H9 (cell line): Measurements from ENCODE around the gene TPD52L2. TPM values are rescaled to one million over a fixed set of nuclear protein-coding genes. Genes with fewer than 3 reads are reported as not detected.

Source experiments
- DNase-seq: peaks from one replicate; pipeline ENCODE4 v3.0.0-alpha.2; 2017
- H2AFZ ChIP-seq: one replicate; pipeline ENCODE4 v1.6.1; 2013; ENCODE audit warnings: mild to moderate bottlenecking, low read length, control low read depth, moderate library complexity
- H2AK5ac ChIP-seq: 2 replicates; pipeline ENCODE4 v1.6.1; 2013; ENCODE audit warnings: low read length, control low read depth, mixed read lengths; ENCODE audit not compliant: insufficient read length
- H2BK120ac ChIP-seq: one replicate; pipeline ENCODE4 v1.6.1; 2013; ENCODE audit warnings: low read depth, mild to moderate bottlenecking, low read length, control low read depth, inconsistent platforms; ENCODE audit not compliant: poor library complexity, severe bottlenecking
- H2BK12ac ChIP-seq: 2 replicates; pipeline ENCODE4 v1.6.1; 2013; ENCODE audit warnings: low read length, control low read depth, mixed read lengths, low read depth; ENCODE audit not compliant: insufficient read length
- H2BK15ac ChIP-seq: 2 replicates; pipeline ENCODE4 v1.6.1; 2013; ENCODE audit warnings: low read depth, low read length, control low read depth
- H2BK20ac ChIP-seq: one replicate; pipeline ENCODE4 v1.6.1; 2013; ENCODE audit warnings: low read depth, mild to moderate bottlenecking, low read length, control low read depth, inconsistent platforms; ENCODE audit not compliant: poor library complexity, severe bottlenecking
- H2BK5ac ChIP-seq: 2 replicates; pipeline ENCODE4 v1.6.1; 2013; ENCODE audit warnings: low read length, control low read depth, mixed read lengths; ENCODE audit not compliant: insufficient read length
- H3K14ac ChIP-seq: 2 replicates; pipeline ENCODE4 v1.6.1; 2013; ENCODE audit warnings: low read length, control low read depth; ENCODE audit not compliant: insufficient read depth
- H3K18ac ChIP-seq: 2 replicates; pipeline ENCODE4 v1.6.1; 2013; ENCODE audit warnings: low read depth, mild to moderate bottlenecking, mixed read lengths, low read length, control low read depth; ENCODE audit not compliant: insufficient read length
- H3K23ac ChIP-seq: 2 replicates; pipeline ENCODE4 v1.6.1; 2013; ENCODE audit warnings: low read length, control low read depth, mixed read lengths, low read depth; ENCODE audit not compliant: insufficient read length
- H3K23me2 ChIP-seq: 2 replicates; pipeline ENCODE4 v1.6.1; 2013; ENCODE audit warnings: low read depth, mild to moderate bottlenecking, mixed read lengths, low read length, control low read depth; ENCODE audit not compliant: insufficient read length, poor library complexity, severe bottlenecking
- H3K27ac ChIP-seq: 2 replicates; pipeline ENCODE4 v1.5.1; 2013; ENCODE audit warnings: low read length, control low read depth, mixed read lengths, low read depth; ENCODE audit not compliant: insufficient read length
- H3K27me3 ChIP-seq: 2 replicates; pipeline ENCODE4 v1.6.1; 2013; ENCODE audit warnings: low read length, control low read depth, inconsistent platforms; ENCODE audit not compliant: insufficient read depth
- H3K4ac ChIP-seq: 2 replicates; pipeline ENCODE4 v1.6.1; 2013; ENCODE audit warnings: low read depth, mild to moderate bottlenecking, control low read depth, inconsistent platforms, low read length, moderate library complexity
- H3K4me1 ChIP-seq: 2 replicates; pipeline ENCODE4 v1.6.1; 2013; ENCODE audit warnings: low read length, control low read depth, inconsistent platforms; ENCODE audit not compliant: insufficient read depth
- H3K4me2 ChIP-seq: 2 replicates; pipeline ENCODE4 v1.6.1; 2013; ENCODE audit warnings: low read length, control low read depth, mixed read lengths; ENCODE audit not compliant: insufficient read length, insufficient read depth
- H3K56ac ChIP-seq: 2 replicates; pipeline ENCODE4 v1.6.1; 2013; ENCODE audit warnings: low read depth, mild to moderate bottlenecking, mixed read lengths, low read length, control low read depth; ENCODE audit not compliant: insufficient read length
- H3K79me1 ChIP-seq: 2 replicates; pipeline ENCODE4 v1.6.1; 2013; ENCODE audit warnings: low read depth, mild to moderate bottlenecking, moderate library complexity, low read length, control low read depth, inconsistent platforms; ENCODE audit not compliant: insufficient read depth, poor library complexity, severe bottlenecking
- H3K79me2 ChIP-seq: 2 replicates; pipeline ENCODE4 v1.6.1; 2013; ENCODE audit warnings: low read length, control low read depth, inconsistent platforms; ENCODE audit not compliant: insufficient read depth
- H3K9ac ChIP-seq: 2 replicates; pipeline ENCODE4 v1.6.1; 2013; ENCODE audit warnings: low read length, control low read depth, mixed read lengths; ENCODE audit not compliant: insufficient read length; ENCODE audit errors: extremely low read depth
- H3K9me3 ChIP-seq: one replicate; pipeline ENCODE4 v1.6.1; 2013; ENCODE audit warnings: low read depth, low read length, inconsistent platforms; ENCODE audit not compliant: control insufficient read depth
- H3T11ph ChIP-seq: one replicate; pipeline ENCODE4 v1.6.1; 2013; ENCODE audit warnings: mild to moderate bottlenecking, low read length, control low read depth, inconsistent platforms
- H4K20me1 ChIP-seq: one replicate; pipeline ENCODE4 v1.6.1; 2013; ENCODE audit not compliant: control insufficient read depth, insufficient read length, insufficient read depth
- H4K5ac ChIP-seq: 2 replicates; pipeline ENCODE4 v1.6.1; 2013; ENCODE audit warnings: low read depth, mild to moderate bottlenecking, mixed read lengths, low read length, control low read depth; ENCODE audit not compliant: insufficient read length
- H4K8ac ChIP-seq: replicated peaks from 2 replicates; pipeline ENCODE4 v1.6.1; 2013; ENCODE audit warnings: low read length, control low read depth, mixed read lengths, low read depth; ENCODE audit not compliant: insufficient read length
- H4K91ac ChIP-seq: 2 replicates; pipeline ENCODE4 v1.6.1; 2013; ENCODE audit warnings: low read depth, mild to moderate bottlenecking, moderate library complexity, mixed read lengths, low read length, control low read depth; ENCODE audit not compliant: insufficient read length
- H3K27ac Mint-ChIP-seq, 3 experiments: 2 replicates in 2 of 3; 3 replicates in 1 of 3; pipeline ENCODE4 v1.8.0; 2020 to 2021; ENCODE audit warnings: mixed read lengths in 3 of 3, mild to moderate bottlenecking in 1 of 3, moderate library complexity in 1 of 3
- H3K27me3 Mint-ChIP-seq: 2 replicates; pipeline ENCODE4 v1.8.0; 2021; ENCODE audit warnings: low read depth, mild to moderate bottlenecking, moderate library complexity, mixed read lengths
- H3K36me3 Mint-ChIP-seq, 3 experiments: 2 replicates in 2 of 3; 3 replicates in 1 of 3; pipeline ENCODE4 v1.8.0; 2020 to 2021; ENCODE audit warnings: low read depth in 3 of 3, mixed read lengths in 3 of 3; ENCODE audit not compliant: insufficient read depth in 1 of 3
- H3K4me1 Mint-ChIP-seq, 2 experiments: 2 replicates each; pipeline ENCODE4 v1.8.0; 2020; ENCODE audit warnings: mixed read lengths in 2 of 2
- H3K4me3 Mint-ChIP-seq, 2 experiments: 2 replicates in 1 of 2; 3 replicates in 1 of 2; pipeline ENCODE4 v1.8.0; 2020 to 2021; ENCODE audit warnings: mild to moderate bottlenecking in 2 of 2, mixed read lengths in 2 of 2, moderate library complexity in 1 of 2
- H3K9me3 Mint-ChIP-seq, 2 experiments: 2 replicates in 1 of 2; 3 replicates in 1 of 2; pipeline ENCODE4 v1.8.0; 2020; ENCODE audit warnings: mild to moderate bottlenecking in 2 of 2, mixed read lengths in 2 of 2, moderate library complexity in 1 of 2
- WGBS: extraction: QIAGEN DNeasy Blood & Tissue Kit; methylation state at CpG from one replicate; pipeline ENCODE4 v1.1.7; 2013; ENCODE audit warnings: missing lambda C conversion rate, low lambda C conversion rate, mixed read lengths; ENCODE audit not compliant: insufficient read length; ENCODE audit errors: extremely low coverage; 5-methylcytosine and 5-hydroxymethylcytosine counted together
- total RNA-seq: library from RNA; stranded (reverse); gene quantifications from 2 replicates; pipeline ENCODE4 v1.2.1, GENCODE V29; 2021
- TF ChIP-seq, protein P1 (sequence below): fragments of 200-600 bp; sonication (generic); conservative IDR thresholded peaks from 3 replicates; pipeline ENCODE4 v1.8.0; 2021; ENCODE audit warnings: antibody characterized with exemption, mild to moderate bottlenecking

The TPD52L2 gene
- total RNA-seq, 1 experiment from 2014 or later: 94.1 TPM

DNA sequence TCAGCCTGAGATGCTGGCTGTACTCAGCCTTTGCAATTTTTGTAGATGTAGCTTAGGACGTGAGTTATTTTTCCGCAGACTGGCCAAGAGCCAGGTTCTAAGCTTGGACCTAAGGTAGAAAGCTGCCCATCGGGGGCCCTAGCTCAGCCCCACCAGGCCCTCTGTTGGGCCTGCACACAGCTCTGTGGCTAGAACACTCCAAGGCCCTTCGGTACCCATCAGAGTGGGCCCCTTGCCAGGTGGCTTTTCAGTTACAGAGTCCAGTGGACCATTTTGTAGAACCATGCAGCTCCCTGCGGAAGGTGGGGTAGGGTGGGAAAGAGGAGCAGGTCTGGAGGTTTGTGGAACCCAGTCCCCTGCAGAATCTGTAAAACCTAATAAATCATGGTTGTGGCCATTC, 68.6 kb downstream of the TPD52L2 start:
- Mint-ChIP-seq H3K27ac (no peak overlapping the region), H3K36me3 (peaks cover 28 to 60% (median 58%) of the 10 kb centered on the region in 3 experiments), H3K4me1 (no peaks in the 10 kb centered on the region), H3K27me3 (no peaks in the 10 kb centered on the region), H3K4me3 (no peak overlapping the region), H3K9me3 (no peaks in the 10 kb centered on the region)
- H3K9ac ChIP-seq: no peak overlapping the region
- no peak overlapping the region for H3K56ac ChIP-seq
- H3K4me2 ChIP-seq: no peak overlapping the region
- TF ChIP-seq, protein P1, sequence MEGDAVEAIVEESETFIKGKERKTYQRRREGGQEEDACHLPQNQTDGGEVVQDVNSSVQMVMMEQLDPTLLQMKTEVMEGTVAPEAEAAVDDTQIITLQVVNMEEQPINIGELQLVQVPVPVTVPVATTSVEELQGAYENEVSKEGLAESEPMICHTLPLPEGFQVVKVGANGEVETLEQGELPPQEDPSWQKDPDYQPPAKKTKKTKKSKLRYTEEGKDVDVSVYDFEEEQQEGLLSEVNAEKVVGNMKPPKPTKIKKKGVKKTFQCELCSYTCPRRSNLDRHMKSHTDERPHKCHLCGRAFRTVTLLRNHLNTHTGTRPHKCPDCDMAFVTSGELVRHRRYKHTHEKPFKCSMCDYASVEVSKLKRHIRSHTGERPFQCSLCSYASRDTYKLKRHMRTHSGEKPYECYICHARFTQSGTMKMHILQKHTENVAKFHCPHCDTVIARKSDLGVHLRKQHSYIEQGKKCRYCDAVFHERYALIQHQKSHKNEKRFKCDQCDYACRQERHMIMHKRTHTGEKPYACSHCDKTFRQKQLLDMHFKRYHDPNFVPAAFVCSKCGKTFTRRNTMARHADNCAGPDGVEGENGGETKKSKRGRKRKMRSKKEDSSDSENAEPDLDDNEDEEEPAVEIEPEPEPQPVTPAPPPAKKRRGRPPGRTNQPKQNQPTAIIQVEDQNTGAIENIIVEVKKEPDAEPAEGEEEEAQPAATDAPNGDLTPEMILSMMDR: no peak
- DNase-seq: no peak
- H3T11ph ChIP-seq: no peak overlapping the region
- peaks cover under 1% of the 10 kb centered on the region for H3K23me2 ChIP-seq
- H3K4me1 ChIP-seq: no peaks in the 10 kb centered on the region
- H3K27me3 ChIP-seq: no peaks in the 10 kb centered on the region
- H3K4ac ChIP-seq: no peak overlapping the region
- H3K23ac ChIP-seq: no peak overlapping the region
- 0 out of 2 replicates have a peak, but pooled peaks cover 4% of the 10 kb centered on the region for H3K79me2 ChIP-seq
- no peak overlapping the region for H2BK20ac ChIP-seq
- H2BK15ac ChIP-seq: no peak overlapping the region
- H2AFZ ChIP-seq: no peak overlapping the region
- no peak overlapping the region for H3K18ac ChIP-seq
- H4K8ac ChIP-seq: no peak overlapping the region
- H4K20me1 ChIP-seq: no peaks in the 10 kb centered on the region
- WGBS: no CpG with 5 or more reads among the region's 5 CpGs
- no peak overlapping the region for H2BK12ac ChIP-seq
- H3K14ac ChIP-seq: no peak overlapping the region
- no peak overlapping the region for H2BK120ac ChIP-seq
- H4K91ac ChIP-seq: no peak overlapping the region
- H3K9me3 ChIP-seq: no peaks in the 10 kb centered on the region
- no peak overlapping the region for H3K27ac ChIP-seq
- H4K5ac ChIP-seq: no peak overlapping the region
- H2BK5ac ChIP-seq: no peak overlapping the region
- H3K79me1 ChIP-seq: no peaks in the 10 kb centered on the region
- no peak overlapping the region for H2AK5ac ChIP-seq
